GM12872 (cell line): ENCODE data around the gene TNFRSF1B.
A peak's percentile ranks its signal among the peaks of the same experiment; 100 is the strongest.

Experiments used
- TF ChIP-seq, protein P1 (sequence below): IDR thresholded peaks from 3 replicates; pipeline ENCODE4 v1.5.1; 2011; ENCODE audit warnings: low read depth, mild to moderate bottlenecking, low read length, moderate library complexity; ENCODE audit not compliant: insufficient read depth

Gene TNFRSF1B

DNA sequence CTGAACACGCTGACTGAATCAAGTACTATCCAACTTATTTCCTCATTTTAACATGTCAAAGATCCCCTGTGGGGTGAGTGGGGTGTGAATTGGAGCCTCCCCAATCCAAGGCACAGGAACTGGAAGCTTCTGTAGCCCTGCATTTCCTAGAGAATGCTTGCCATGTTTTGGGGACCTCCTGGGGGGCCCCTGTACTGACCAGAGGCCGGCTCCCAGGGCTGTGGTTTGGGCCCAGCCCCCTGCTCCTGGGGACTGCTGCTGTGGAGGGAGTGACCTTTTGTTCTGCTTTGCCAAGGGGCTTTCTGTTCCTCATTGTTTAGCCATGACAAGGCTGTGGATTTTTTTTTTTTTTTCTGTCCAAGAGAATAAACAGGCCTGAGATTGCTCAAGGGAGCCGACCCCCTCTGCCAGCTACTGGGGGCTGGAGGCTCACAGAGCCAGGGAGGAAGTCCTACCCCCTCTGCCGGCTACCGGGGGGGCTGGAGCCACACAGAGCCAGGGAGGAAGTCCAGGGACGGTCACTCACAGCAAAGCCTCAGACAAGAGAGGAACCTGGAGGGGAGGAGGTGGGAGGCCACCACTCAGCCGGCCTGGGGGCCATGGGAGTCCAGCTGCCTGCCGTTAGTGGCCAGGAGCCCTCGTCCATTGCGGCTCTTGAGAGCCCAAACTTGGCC is 17.4 kb downstream of the TNFRSF1B start:
- TF ChIP-seq, protein P1, sequence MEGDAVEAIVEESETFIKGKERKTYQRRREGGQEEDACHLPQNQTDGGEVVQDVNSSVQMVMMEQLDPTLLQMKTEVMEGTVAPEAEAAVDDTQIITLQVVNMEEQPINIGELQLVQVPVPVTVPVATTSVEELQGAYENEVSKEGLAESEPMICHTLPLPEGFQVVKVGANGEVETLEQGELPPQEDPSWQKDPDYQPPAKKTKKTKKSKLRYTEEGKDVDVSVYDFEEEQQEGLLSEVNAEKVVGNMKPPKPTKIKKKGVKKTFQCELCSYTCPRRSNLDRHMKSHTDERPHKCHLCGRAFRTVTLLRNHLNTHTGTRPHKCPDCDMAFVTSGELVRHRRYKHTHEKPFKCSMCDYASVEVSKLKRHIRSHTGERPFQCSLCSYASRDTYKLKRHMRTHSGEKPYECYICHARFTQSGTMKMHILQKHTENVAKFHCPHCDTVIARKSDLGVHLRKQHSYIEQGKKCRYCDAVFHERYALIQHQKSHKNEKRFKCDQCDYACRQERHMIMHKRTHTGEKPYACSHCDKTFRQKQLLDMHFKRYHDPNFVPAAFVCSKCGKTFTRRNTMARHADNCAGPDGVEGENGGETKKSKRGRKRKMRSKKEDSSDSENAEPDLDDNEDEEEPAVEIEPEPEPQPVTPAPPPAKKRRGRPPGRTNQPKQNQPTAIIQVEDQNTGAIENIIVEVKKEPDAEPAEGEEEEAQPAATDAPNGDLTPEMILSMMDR, result 0 out of 3 replicates have a peak, but pooled peaks have one; percentile 19

DNA sequence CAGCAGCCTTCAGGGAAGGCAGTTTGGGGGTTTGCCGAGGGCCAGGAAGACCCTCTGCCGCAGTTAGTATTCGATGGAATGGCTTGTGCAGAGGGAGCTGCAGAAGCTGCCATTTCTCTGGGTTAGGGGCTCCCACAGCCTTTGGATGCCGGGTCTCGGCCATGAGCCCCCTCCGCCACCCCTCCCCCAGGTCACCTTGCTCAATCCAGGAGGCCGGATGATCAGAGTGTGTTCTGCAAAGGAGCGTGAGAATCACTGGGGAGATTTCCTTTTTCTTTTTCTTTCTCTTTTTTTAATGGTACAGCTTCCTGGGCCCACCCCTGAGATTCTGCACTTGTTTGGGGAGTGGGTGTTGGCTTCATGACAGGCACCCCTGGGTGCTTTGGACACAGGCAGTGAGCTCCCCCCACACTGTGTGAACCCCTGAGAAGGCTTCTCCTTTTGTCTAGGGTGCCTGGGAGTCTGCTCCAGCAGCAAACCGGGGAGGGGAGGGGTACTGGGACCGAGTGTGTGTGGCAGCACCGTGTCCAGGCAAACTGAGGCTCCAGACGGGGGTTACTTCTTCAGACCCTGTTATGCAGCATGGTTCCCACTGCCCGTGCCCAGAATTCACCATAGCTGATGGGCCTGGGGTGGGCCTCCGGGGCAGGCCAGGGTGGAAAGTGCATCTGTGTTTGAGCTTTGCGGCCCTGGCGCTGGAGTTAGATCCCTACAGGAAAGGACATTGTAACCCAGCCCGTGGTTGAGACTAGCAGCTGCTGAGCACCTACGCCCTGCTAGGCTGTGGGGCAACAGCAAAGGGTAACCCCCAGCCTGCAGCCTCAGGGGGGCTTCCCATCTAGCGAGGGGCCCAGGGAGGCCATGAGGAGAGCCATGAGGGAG is 18.5 kb downstream of the TNFRSF1B start:
- TF ChIP-seq, protein P1, result no peak

DNA sequence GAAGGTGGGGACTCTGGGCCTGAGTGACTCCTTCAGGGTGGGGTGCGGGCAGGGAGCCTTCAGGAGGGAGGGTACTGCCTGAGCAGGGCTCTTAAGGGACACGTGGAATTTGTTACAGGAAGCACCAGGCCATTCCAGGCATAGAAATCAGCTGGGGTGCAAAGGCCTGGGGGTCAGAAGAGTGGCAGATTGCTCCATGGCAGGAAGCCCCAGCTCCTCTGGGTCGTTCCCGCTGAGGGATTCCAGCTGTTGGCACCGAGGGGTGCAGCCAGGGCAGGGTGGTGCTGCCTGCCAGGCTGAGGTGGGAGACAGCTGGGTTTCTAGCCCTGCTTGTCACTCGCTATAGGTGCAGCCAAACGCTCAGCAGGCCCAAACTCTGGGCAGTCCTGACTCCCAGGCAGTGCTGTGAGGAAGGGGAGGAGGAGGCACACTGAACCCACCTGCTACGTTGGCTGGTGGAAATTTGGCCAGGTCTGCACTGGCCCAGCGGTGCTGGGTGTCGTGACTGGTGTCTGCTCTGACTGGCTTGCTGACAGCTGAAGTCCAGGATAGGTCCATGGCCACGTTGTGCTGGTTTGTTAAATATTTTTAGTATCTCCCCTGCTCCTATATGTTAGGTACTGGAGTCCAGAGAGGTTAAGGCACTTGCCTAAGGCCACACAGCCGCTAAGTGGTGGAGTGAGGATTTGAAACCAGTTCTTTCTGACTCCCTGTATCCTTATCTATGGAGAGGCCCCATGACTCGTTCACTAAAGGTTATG is 19.3 kb downstream of the TNFRSF1B start:
- TF ChIP-seq, protein P1, result no peak

DNA sequence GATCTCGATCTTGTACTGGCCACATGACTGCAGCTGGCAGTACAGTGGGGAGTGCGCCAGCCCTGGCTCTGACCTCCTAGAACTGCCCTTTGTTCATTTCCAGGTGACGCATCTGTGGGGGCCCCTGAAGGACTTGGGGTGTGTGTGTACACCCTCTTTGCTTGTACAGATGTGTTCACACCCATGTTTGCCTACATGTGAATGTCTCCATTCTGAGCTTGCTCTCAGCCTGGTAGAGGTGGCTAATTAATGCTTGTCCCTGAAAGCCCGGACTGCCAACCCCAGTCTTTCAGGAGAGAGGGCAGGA is 19.8 kb downstream of the TNFRSF1B start:
- TF ChIP-seq, protein P1, result no peak

DNA sequence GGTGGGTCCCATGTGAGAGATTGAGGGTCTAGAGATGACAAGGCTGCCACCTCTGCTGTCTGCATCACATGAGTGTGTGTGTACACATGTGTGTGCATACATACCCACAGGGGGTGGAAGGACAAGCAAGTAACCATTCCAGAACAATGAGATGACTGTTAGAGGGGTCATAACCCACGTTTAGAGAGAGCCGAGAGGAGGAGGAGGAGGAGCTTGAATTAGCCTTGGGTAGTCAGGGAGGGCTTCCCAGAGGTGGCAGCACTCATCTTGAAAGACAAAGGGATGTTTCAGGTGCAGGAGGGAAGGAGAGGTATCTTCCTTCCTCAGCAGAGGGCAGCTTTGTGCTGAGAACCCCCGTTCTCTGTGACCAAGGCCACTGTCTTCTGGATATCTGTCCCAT is 21.3 kb downstream of the TNFRSF1B start:
- TF ChIP-seq, protein P1, result no peak

DNA sequence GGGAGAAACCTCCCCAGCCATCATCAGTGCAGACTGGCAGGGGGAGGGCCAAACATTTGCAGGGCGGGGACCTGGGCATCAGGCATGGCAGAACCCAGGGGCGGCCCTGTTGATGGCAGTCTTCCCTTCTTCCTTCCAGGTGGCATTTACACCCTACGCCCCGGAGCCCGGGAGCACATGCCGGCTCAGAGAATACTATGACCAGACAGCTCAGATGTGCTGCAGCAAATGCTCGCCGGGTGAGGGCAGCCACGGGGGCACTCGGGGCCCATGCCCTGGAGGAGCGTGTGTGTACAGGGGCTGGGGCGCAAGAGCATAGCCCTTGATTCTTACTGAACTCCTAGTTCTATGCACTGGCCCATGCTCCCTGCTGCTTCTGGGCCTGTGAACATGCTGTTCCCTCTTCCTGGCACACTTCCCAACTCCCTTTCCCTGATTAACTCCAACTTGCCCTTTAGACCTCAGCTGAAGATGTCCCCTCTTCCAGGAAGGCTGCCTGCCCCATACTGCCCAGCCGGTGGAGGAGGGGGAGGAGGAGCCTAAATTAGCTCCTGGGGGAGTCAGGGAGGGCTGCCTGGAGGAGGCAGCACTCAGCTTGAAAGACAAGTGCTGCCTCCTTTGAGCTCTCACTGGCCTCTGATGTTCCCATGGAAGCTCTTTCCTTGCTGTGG is 22.0 kb downstream of the TNFRSF1B start:
- TF ChIP-seq, protein P1, result no peak

DNA sequence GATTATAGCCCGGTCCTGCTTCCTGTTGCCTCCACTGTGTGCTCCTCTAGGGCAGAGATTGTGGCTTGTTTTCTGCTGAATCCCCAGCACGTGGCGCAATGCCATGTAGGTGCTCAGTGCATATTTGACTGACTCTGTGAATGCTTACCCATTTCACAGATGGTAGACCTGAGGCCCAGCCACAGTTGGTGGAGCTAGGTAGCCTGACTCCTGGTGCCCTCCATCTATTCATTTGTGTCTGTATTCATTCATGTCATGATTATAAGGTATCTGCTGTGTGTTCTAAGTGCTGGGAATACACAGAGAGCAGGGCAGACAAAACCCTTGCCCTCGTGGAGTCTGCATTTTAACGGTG is 22.5 kb downstream of the TNFRSF1B start:
- TF ChIP-seq, protein P1, result no peak
